MM.1S (cell line): Measurements from ENCODE around the gene ZNF516.

Experiments
- CTCF ChIP-seq: fragments of 300-600 bp; sonication (generic); IDR thresholded peaks from 2 replicates; pipeline ENCODE4 v1.5.1; 2016; ENCODE audit warnings: antibody characterized with exemption, low read length, mixed read lengths
- EZH2 ChIP-seq: fragments of 300-600 bp; sonication (generic); optimal IDR thresholded peaks from 2 replicates; pipeline ENCODE3; 2017; ENCODE audit warnings: low read depth, mild to moderate bottlenecking, antibody characterized with exemption, low read length, mixed read lengths
- EZH2phosphoT487 ChIP-seq: fragments of 300-600 bp; sonication (generic); IDR thresholded peaks from 2 replicates; pipeline ENCODE4 v1.6.1; 2018; ENCODE audit warnings: antibody characterized with exemption, low read length

GRCh38 chr18:76538846-76539245 lies 43.8 kb upstream of the ZNF516 start:
- no peak for TF ChIP-seq CTCF
- TF ChIP-seq EZH2, result no peak
- TF ChIP-seq EZH2phosphoT487, result no peak
